Measurements from ENCODE around the gene CLCA1. TPM values are rescaled to one million over a fixed set of nuclear protein-coding genes. Genes with fewer than 3 reads are reported as not detected.

Gene CLCA1
- total and polyA plus RNA-seq, 2 experiments from 2014 or later = not detected

DNA sequence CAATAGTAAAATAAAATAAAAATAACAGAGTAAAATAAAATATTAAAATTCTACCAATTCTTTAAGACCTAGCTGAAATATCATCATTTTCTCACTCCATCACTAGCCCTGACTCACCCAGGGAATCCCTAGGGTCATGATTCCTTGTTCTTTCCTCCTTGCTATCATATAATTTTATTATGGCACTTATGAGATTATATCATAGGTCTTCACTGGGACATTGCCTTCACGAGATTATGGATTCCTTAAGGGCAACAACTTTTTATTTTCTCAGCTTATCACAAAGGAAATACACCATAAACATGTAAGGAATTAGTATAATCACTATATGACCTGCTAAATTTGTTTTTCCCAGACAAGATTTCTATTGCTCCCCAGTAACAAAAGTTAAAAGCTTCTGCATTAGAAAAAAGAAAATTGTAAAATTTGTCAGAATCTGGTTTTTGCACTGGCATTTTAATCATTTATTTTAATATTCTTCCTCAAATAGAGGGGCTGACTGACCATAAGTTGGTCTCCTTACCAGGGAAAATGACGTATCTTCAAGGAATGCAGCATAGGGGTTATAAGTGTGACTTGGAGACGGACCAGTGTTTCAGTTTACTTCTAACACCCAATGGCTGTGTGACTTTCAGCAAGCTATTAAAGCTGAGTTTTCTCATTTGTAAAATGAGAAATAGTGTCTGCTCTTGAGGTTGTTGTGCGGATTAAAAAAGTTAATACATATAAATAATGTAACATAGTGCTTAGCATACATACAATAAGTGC, 69.4 kb downstream of the CLCA1 start:
- Mint-ChIP-seq H3K4me1 (peaks cover under 1% of the 10 kb centered on the region; the same call in 1 of the 3 replicates), H3K27ac (no peak overlapping the region)

DNA sequence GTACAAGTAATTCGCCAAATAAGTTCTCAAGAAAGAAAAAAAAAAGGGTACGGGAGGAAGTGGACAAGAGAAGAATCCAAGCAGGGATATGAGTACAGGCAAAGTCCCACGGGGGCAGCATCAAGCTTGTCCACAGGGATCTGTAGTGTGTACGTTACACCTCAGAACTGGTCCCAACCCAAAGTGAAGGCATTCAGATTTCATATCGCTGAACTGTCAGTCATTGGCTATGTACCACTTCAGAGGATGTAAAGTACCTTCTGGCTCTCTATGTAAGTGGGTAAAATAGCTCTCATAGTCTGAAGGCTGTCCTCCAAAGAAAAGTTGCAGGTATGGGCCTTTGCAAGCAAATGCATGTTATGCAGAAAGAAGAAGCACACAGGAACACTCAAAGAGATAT, 70.0 kb downstream of the CLCA1 start:
- Histone ChIP-seq H3K4me3 (no peak overlapping the region), H2AFZ (no peak overlapping the region), H3K79me2 (replicated peaks; ENCODE audit: insufficient read depth) (no peaks in the 10 kb centered on the region), H3K27me3 (ENCODE audit: insufficient read depth) (no peaks in the 10 kb centered on the region), H3F3A (replicated peaks; ENCODE audit: low read depth) (no peaks in the 10 kb centered on the region), H3K36me3 (ENCODE audit: insufficient read depth) (no peaks in the 10 kb centered on the region), H3K27ac (ENCODE audit: low read depth) (no peak overlapping the region), H3K4me1 (ENCODE audit: insufficient read depth) (peaks cover 5% of the 10 kb centered on the region; the same call in 1 of the 2 replicates), H4K20me1 (replicated peaks; ENCODE audit: insufficient read depth) (no peaks in the 10 kb centered on the region), H3K9me2 (ENCODE audit: insufficient read depth) (no peaks in the 10 kb centered on the region), H3K4me2 (no peak overlapping the region)
- Mint-ChIP-seq H3K9me3 (no peaks in the 10 kb centered on the region), H3K27ac (no peak overlapping the region), H3K4me1 (peaks cover 3% of the 10 kb centered on the region; the same call in 1 of the 3 replicates), H3K27me3 (ENCODE audit: insufficient read depth, low read depth, poor library complexity) (no peaks in the 10 kb centered on the region), H3K4me3 (no peak overlapping the region), H3K36me3 (ENCODE audit: low read depth) (no peaks in the 10 kb centered on the region)
- no peak for ATAC-seq
- DNase-seq (ENCODE audit: low spot score) = no peak
- TF ChIP-seq EZH2phosphoT487 (IDR thresholded peaks at IDR 0.05; ENCODE audit: unreplicated experiment) (no peak), JUNB (IDR thresholded peaks at IDR 0.05; ENCODE audit: unreplicated experiment) (no peak), CREB1 (CRISPR knock-in tag; IDR thresholded peaks at IDR 0.05; ENCODE audit: low read depth) (no peak), EZH2 (IDR thresholded peaks at IDR 0.05; ENCODE audit: low read depth, unreplicated experiment) (no peak)
- TF ChIP-seq, protein P1, sequence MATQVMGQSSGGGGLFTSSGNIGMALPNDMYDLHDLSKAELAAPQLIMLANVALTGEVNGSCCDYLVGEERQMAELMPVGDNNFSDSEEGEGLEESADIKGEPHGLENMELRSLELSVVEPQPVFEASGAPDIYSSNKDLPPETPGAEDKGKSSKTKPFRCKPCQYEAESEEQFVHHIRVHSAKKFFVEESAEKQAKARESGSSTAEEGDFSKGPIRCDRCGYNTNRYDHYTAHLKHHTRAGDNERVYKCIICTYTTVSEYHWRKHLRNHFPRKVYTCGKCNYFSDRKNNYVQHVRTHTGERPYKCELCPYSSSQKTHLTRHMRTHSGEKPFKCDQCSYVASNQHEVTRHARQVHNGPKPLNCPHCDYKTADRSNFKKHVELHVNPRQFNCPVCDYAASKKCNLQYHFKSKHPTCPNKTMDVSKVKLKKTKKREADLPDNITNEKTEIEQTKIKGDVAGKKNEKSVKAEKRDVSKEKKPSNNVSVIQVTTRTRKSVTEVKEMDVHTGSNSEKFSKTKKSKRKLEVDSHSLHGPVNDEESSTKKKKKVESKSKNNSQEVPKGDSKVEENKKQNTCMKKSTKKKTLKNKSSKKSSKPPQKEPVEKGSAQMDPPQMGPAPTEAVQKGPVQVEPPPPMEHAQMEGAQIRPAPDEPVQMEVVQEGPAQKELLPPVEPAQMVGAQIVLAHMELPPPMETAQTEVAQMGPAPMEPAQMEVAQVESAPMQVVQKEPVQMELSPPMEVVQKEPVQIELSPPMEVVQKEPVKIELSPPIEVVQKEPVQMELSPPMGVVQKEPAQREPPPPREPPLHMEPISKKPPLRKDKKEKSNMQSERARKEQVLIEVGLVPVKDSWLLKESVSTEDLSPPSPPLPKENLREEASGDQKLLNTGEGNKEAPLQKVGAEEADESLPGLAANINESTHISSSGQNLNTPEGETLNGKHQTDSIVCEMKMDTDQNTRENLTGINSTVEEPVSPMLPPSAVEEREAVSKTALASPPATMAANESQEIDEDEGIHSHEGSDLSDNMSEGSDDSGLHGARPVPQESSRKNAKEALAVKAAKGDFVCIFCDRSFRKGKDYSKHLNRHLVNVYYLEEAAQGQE (IDR thresholded peaks at IDR 0.05; ENCODE audit: unreplicated experiment) = no peak
- TF ChIP-seq, protein P2, sequence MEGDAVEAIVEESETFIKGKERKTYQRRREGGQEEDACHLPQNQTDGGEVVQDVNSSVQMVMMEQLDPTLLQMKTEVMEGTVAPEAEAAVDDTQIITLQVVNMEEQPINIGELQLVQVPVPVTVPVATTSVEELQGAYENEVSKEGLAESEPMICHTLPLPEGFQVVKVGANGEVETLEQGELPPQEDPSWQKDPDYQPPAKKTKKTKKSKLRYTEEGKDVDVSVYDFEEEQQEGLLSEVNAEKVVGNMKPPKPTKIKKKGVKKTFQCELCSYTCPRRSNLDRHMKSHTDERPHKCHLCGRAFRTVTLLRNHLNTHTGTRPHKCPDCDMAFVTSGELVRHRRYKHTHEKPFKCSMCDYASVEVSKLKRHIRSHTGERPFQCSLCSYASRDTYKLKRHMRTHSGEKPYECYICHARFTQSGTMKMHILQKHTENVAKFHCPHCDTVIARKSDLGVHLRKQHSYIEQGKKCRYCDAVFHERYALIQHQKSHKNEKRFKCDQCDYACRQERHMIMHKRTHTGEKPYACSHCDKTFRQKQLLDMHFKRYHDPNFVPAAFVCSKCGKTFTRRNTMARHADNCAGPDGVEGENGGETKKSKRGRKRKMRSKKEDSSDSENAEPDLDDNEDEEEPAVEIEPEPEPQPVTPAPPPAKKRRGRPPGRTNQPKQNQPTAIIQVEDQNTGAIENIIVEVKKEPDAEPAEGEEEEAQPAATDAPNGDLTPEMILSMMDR (conservative IDR thresholded peaks at IDR 0.05; ENCODE audit: low read depth in 2 of 2) = no peak

More for the DNA sequence above, 69.4 kb downstream of the CLCA1 start:
- Histone ChIP-seq H3K27me3 (ENCODE audit: insufficient read depth) (no peaks in the 10 kb centered on the region), H3K79me2 (replicated peaks; ENCODE audit: insufficient read depth) (no peaks in the 10 kb centered on the region), H3F3A (replicated peaks; ENCODE audit: low read depth) (no peaks in the 10 kb centered on the region), H4K20me1 (replicated peaks; ENCODE audit: insufficient read depth) (no peaks in the 10 kb centered on the region), H3K27ac (ENCODE audit: low read depth) (no peak overlapping the region), H3K4me3 (no peak overlapping the region), H3K9me2 (ENCODE audit: insufficient read depth) (no peaks in the 10 kb centered on the region), H2AFZ (no peak overlapping the region), H3K4me1 (ENCODE audit: insufficient read depth) (peaks cover 1% of the 10 kb centered on the region; the same call in 1 of the 2 replicates), H3K4me2 (no peak overlapping the region), H3K36me3 (ENCODE audit: insufficient read depth) (no peaks in the 10 kb centered on the region)
- ATAC-seq (no peak), DNase-seq (ENCODE audit: low spot score) (no peak)
- no peaks in the 10 kb centered on the region for H3K27me3 Mint-ChIP-seq (ENCODE audit: insufficient read depth, low read depth, poor library complexity)
- no peaks in the 10 kb centered on the region for H3K9me3 Mint-ChIP-seq
- H3K4me3 Mint-ChIP-seq = no peak overlapping the region
- no peaks in the 10 kb centered on the region for H3K36me3 Mint-ChIP-seq (ENCODE audit: low read depth)
- TF ChIP-seq STAT1 (IDR thresholded peaks at IDR 0.05; ENCODE audit: unreplicated experiment) (no peak), ZNF331 (CRISPR knock-in tag; IDR thresholded peaks at IDR 0.05; ENCODE audit: low read depth) (no peak), NANOG (IDR thresholded peaks at IDR 0.05; ENCODE audit: borderline replicate concordance) (no peak), JUNB (IDR thresholded peaks at IDR 0.05; ENCODE audit: unreplicated experiment) (no peak)
- TF ChIP-seq, protein P3, sequence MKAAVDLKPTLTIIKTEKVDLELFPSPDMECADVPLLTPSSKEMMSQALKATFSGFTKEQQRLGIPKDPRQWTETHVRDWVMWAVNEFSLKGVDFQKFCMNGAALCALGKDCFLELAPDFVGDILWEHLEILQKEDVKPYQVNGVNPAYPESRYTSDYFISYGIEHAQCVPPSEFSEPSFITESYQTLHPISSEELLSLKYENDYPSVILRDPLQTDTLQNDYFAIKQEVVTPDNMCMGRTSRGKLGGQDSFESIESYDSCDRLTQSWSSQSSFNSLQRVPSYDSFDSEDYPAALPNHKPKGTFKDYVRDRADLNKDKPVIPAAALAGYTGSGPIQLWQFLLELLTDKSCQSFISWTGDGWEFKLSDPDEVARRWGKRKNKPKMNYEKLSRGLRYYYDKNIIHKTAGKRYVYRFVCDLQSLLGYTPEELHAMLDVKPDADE (IDR thresholded peaks at IDR 0.05) = no peak
